Body of pancreas (tissue), 4 donors: ENCODE data around the gene SMIM1. TPM values are rescaled to one million over a fixed set of nuclear protein-coding genes. Genes with fewer than 3 reads are reported as not detected.
"Not testable (repeated sequence)": the region's sequence is repeated elsewhere in the genome, so short reads cannot be mapped to it uniquely, and the experiment has no call there.

Source experiments
- ATAC-seq: fragments of 150-250 bp; one replicate; pipeline ENCODE4 v1.9.1; 2016
- DNase-seq, 4 donors: peaks; one replicate each; pipeline ENCODE4 v3.0.0-alpha.2; 2019
- H3K27ac ChIP-seq, 4 donors: fragments of 200-600 bp; sonication (generic); 1 replicate in 3 of 4; 2 replicates in 1 of 4; pipeline versions ENCODE4 v1.5.1 to v1.6.1; 2016 to 2019; ENCODE audit warnings: mild to moderate bottlenecking in 1 of 4, mixed read lengths in 1 of 4, moderate library complexity in 1 of 4
- H3K27me3 ChIP-seq, 2 donors: fragments of 200-600 bp; sonication (generic); one replicate each; pipeline ENCODE4 v1.6.0; 2016; ENCODE audit warnings: mild to moderate bottlenecking in 1 of 2
- H3K36me3 ChIP-seq, 2 donors: fragments of 200-600 bp; sonication (generic); replicated peaks in 1 of 2; 2 replicates each; pipeline ENCODE4 v1.5.1; 2016; ENCODE audit warnings: low read depth in 2 of 2; ENCODE audit not compliant: insufficient read depth in 1 of 2
- H3K4me1 ChIP-seq: fragments of 200-600 bp; sonication (generic); one replicate; pipeline ENCODE4 v1.6.0; 2016
- H3K4me3 ChIP-seq, 2 donors: fragments of 200-600 bp; sonication (generic); 1 replicate in 1 of 2; 2 replicates in 1 of 2; pipeline ENCODE4 v1.5.1; 2016 to 2019
- H3K9me3 ChIP-seq, 3 donors: fragments of 200-600 bp; sonication (generic); 1 replicate in 2 of 3; 2 replicates in 1 of 3; pipeline ENCODE4 v1.5.1; 2016
- CTCF ChIP-seq, 7 experiments: fragments of 450-650 bp in 4 of 7; fragments of 200-600 bp in 3 of 7; sonication (generic) in 3 of 7; IDR thresholded peaks; one replicate each; pipeline ENCODE4 v1.5.1; 2016 to 2019; ENCODE audit warnings: antibody characterized with exemption in 7 of 7
- POLR2A ChIP-seq, 3 donors: fragments of 450-650 bp; IDR thresholded peaks; one replicate each; pipeline ENCODE4 v1.6.1; 2016; ENCODE audit warnings: antibody characterized with exemption in 3 of 3, mild to moderate bottlenecking in 2 of 3
- WGBS, 2 donors: methylation state at CpG; one replicate each; pipeline ENCODE4 v1.1.5; 2017; 5-methylcytosine and 5-hydroxymethylcytosine counted together
- intact Hi-C: fragments of 100-400 bp; cut with DNase I; formaldehyde crosslinking; loops from one replicate; pipeline ENCODE4 v1.15.1; 2023
- total RNA-seq, 2 donors: library from RNA; depleted of rRNA; stranded (reverse); fragments of >200 nt; gene quantifications; one replicate each; pipeline ENCODE4 v1.1.0, GENCODE V29; 2016

SMIM1 gene
- total RNA-seq, 2 donors from 2014 or later = 5.2 TPM; not detected in 1

GRCh38 chr1:3745590-3746381 is 26.8 kb upstream of the SMIM1 start:
- DNase-seq (no peak), ATAC-seq (no peak)
- Histone ChIP-seq H3K9me3 (no peaks in the 10 kb centered on the region), H3K27me3 (no peaks in the 10 kb centered on the region), H3K27ac (no peak overlapping the region), H3K4me1 (peaks cover 31% of the 10 kb centered on the region), H3K4me3 (no peak overlapping the region), H3K36me3 (peaks cover 0 to 3% of the 10 kb centered on the region in 2 donors)
- intact Hi-C loops = no loop called here
- WGBS, 2 donors = 75 to 80% methylated on average over 14 to 23 of the region's 25 CpGs
- no peak for TF ChIP-seq CTCF (IDR thresholded peaks at IDR 0.05)
- TF ChIP-seq POLR2A (IDR thresholded peaks at IDR 0.05) = no peak

GRCh38 chr1:3746389-3746829 is 26.1 kb upstream of the SMIM1 start:
- peak overlapping the region in 1 of 4 donors; percentile 50 for H3K27ac ChIP-seq
- no peaks in the 10 kb centered on the region for H3K27me3 ChIP-seq
- DNase-seq (no peak), ATAC-seq (no peak)
- no peaks in the 10 kb centered on the region for H3K9me3 ChIP-seq
- H3K36me3 ChIP-seq = peaks cover 0 to 3% of the 10 kb centered on the region in 2 donors
- intact Hi-C loops = no loop called here
- no peak for TF ChIP-seq POLR2A (IDR thresholded peaks at IDR 0.05)
- TF ChIP-seq CTCF (IDR thresholded peaks at IDR 0.05) = no peak
- H3K4me3 ChIP-seq = peak overlapping the region; percentile 66 to 88
- 11% methylated on average over 35 of the region's 35 CpGs; no CpG with 5 or more reads in 1 of the 2 donors for WGBS, 2 donors
- H3K4me1 ChIP-seq = peaks cover 31% of the 10 kb centered on the region

GRCh38 chr1:3746830-3747521 is 25.6 kb upstream of the SMIM1 start:
- intact Hi-C loops = no loop called here
- Histone ChIP-seq H3K9me3 (no peaks in the 10 kb centered on the region), H3K36me3 (peaks cover 0 to 3% of the 10 kb centered on the region in 2 donors), H3K27me3 (no peaks in the 10 kb centered on the region), H3K27ac (peak overlapping the region in 2 of 4 donors; percentile 50 to 55), H3K4me3 (peak overlapping the region; percentile 66 to 88), H3K4me1 (peaks cover 31% of the 10 kb centered on the region)
- WGBS, 2 donors = 1 to 2% methylated on average over 12 to 60 of the region's 73 CpGs
- peak; percentile 92 to 96 (median 93) for DNase-seq
- TF ChIP-seq POLR2A (IDR thresholded peaks at IDR 0.05) = peak; percentile 37 to 63 (median 53)
- TF ChIP-seq CTCF (IDR thresholded peaks at IDR 0.05) = no peak
- ATAC-seq = peak; percentile 98

GRCh38 chr1:3747522-3747848 is 25.1 kb upstream of the SMIM1 start:
- ATAC-seq = no peak
- WGBS, 2 donors = 30 to 32% methylated on average over 6 of the region's 6 CpGs
- no peak for TF ChIP-seq POLR2A (IDR thresholded peaks at IDR 0.05)
- Histone ChIP-seq H3K27me3 (no peaks in the 10 kb centered on the region), H3K36me3 (no peaks in the 10 kb centered on the region), H3K4me1 (peaks cover 31% of the 10 kb centered on the region), H3K27ac (peak overlapping the region in 2 of 4 donors; percentile 50 to 55), H3K4me3 (peak overlapping the region in 1 of 2 donors; percentile 88), H3K9me3 (no peaks in the 10 kb centered on the region)
- no peak for DNase-seq
- intact Hi-C loops = no loop called here

GRCh38 chr1:3747903-3748302 is 24.6 kb upstream of the SMIM1 start:
- DNase-seq = no peak
- WGBS, 2 donors = 68 to 73% methylated on average over 10 to 13 of the region's 13 CpGs
- intact Hi-C loops = no loop called here
- Histone ChIP-seq H3K27me3 (no peaks in the 10 kb centered on the region), H3K27ac (no peak overlapping the region), H3K9me3 (no peaks in the 10 kb centered on the region), H3K4me1 (peaks cover 31% of the 10 kb centered on the region), H3K4me3 (no peak overlapping the region), H3K36me3 (no peaks in the 10 kb centered on the region)
- TF ChIP-seq POLR2A (IDR thresholded peaks at IDR 0.05) (no peak), CTCF (IDR thresholded peaks at IDR 0.05) (no peak)
- no peak for ATAC-seq

- intact Hi-C loops, ATAC-seq, H3K27ac ChIP-seq, DNase-seq, H3K4me3 ChIP-seq, H3K27me3 ChIP-seq, H3K36me3 ChIP-seq, H3K9me3 ChIP-seq: not testable (repeated sequence)
- peaks cover 31% of the 10 kb centered on the region for H3K4me1 ChIP-seq
- WGBS, 2 donors = 84 to 85% methylated on average over 15 of the region's 15 CpGs
Observed at GRCh38 chr1:3748316-3748900, 24.1 kb upstream of the SMIM1 start.
